ENCODE measurements around the gene GALNT11. TPM values are rescaled to one million over a fixed set of nuclear protein-coding genes. Genes with fewer than 3 reads are reported as not detected.

The GALNT11 gene
- polyA plus RNA-seq, 4 donors, result 102 to 119 (median 111) TPM

- no peak for DNase-seq (ENCODE audit: low read depth in 4 of 4, low spot score in 2 of 4)
These were observed 117.6 kb downstream of the GALNT11 start for GRCh38 chr7:152142976-152143595.

- DNase-seq (ENCODE audit: low read depth in 4 of 4, low spot score in 2 of 4), result no peak
These were observed 119.2 kb downstream of the GALNT11 start for GRCh38 chr7:152144557-152145245.

- DNase-seq (ENCODE audit: low read depth in 4 of 4, low spot score in 2 of 4), result peak in 1 of 4 donors; percentile 23
These were observed 120.5 kb downstream of the GALNT11 start for GRCh38 chr7:152145853-152146466.

- DNase-seq (ENCODE audit: low read depth in 4 of 4, low spot score in 2 of 4), result no peak
These were observed 123.2 kb downstream of the GALNT11 start for GRCh38 chr7:152148706-152149105.

GRCh38 chr7:152149363-152149762 is 123.9 kb downstream of the GALNT11 start:
- no peak for DNase-seq (ENCODE audit: low read depth in 4 of 4, low spot score in 2 of 4)

GRCh38 chr7:152152267-152152666 is 126.8 kb downstream of the GALNT11 start:
- DNase-seq (ENCODE audit: low read depth in 4 of 4, low spot score in 2 of 4), result no peak

GRCh38 chr7:152158801-152159587 is 133.5 kb downstream of the GALNT11 start:
- no peak for DNase-seq (ENCODE audit: low read depth in 4 of 4, low spot score in 2 of 4)

- DNase-seq (ENCODE audit: low read depth in 4 of 4, low spot score in 2 of 4), result no peak
These were observed 135.7 kb downstream of the GALNT11 start for GRCh38 chr7:152161171-152161570.

- no peak for DNase-seq (ENCODE audit: low read depth in 4 of 4, low spot score in 2 of 4)
These were observed 136.8 kb downstream of the GALNT11 start for GRCh38 chr7:152162287-152162686.

Other genes with a start within 250 kb of the GALNT11 start
- 10 to 100 TPM; 24.9 to 44.4 (median 28.2) TPM for gene PRKAG2, start 148.6 kb upstream of the GALNT11 start, polyA plus RNA-seq (ENCODE audit: insufficient read length in 4 of 4)
- not detected for gene GALNTL5, start 69.2 kb upstream of the GALNT11 start, polyA plus RNA-seq (ENCODE audit: insufficient read length in 4 of 4)